ENCODE results near the gene INTS15.
A peak's percentile ranks its signal among the peaks of the same experiment; 100 is the strongest.
"Not testable (repeated sequence)": the region's sequence is repeated elsewhere in the genome, so short reads cannot be mapped to it uniquely, and the experiment has no call there.

The INTS15 gene

GRCh38 chr7:6616854-6617643, 27.2 kb downstream of the INTS15 start:
- DNase-seq (ENCODE audit: extremely low read depth in 1 of 2, low read depth in 1 of 2), result no peak

GRCh38 chr7:6618621-6619020, 28.8 kb downstream of the INTS15 start:
- no peak for DNase-seq (ENCODE audit: extremely low read depth in 1 of 2, low read depth in 1 of 2)

GRCh38 chr7:6619961-6620360, 30.1 kb downstream of the INTS15 start:
- no peak for DNase-seq (ENCODE audit: extremely low read depth in 1 of 2, low read depth in 1 of 2)

GRCh38 chr7:6621195-6622133, 31.6 kb downstream of the INTS15 start:
- no peak for DNase-seq (ENCODE audit: extremely low read depth in 1 of 2, low read depth in 1 of 2)

GRCh38 chr7:6622134-6622710, 32.4 kb downstream of the INTS15 start:
- no peak for DNase-seq (ENCODE audit: extremely low read depth in 1 of 2, low read depth in 1 of 2)

- DNase-seq (ENCODE audit: extremely low read depth in 1 of 2, low read depth in 1 of 2), result no peak
Measured at GRCh38 chr7:6623589-6624245, 33.9 kb downstream of the INTS15 start.

GRCh38 chr7:6624246-6624611, 34.4 kb downstream of the INTS15 start:
- DNase-seq (ENCODE audit: extremely low read depth in 1 of 2, low read depth in 1 of 2), result no peak

- no peak for DNase-seq (ENCODE audit: extremely low read depth in 1 of 2, low read depth in 1 of 2)
Measured at GRCh38 chr7:6628045-6628444, 38.2 kb downstream of the INTS15 start.

GRCh38 chr7:6630007-6630849, 40.4 kb downstream of the INTS15 start:
- DNase-seq (ENCODE audit: extremely low read depth in 1 of 2, low read depth in 1 of 2), result no peak

GRCh38 chr7:6631605-6632004, 41.8 kb downstream of the INTS15 start:
- DNase-seq (ENCODE audit: extremely low read depth in 1 of 2, low read depth in 1 of 2), result no peak

GRCh38 chr7:6634021-6634420, 44.2 kb downstream of the INTS15 start:
- DNase-seq (ENCODE audit: extremely low read depth in 1 of 2, low read depth in 1 of 2), result no peak

GRCh38 chr7:6634971-6635370, 45.1 kb downstream of the INTS15 start:
- not testable (repeated sequence) for DNase-seq (ENCODE audit: extremely low read depth in 1 of 2, low read depth in 1 of 2)

- DNase-seq (ENCODE audit: extremely low read depth in 1 of 2, low read depth in 1 of 2), result peak in 1 of 2 donors; percentile 46
Measured at GRCh38 chr7:6636741-6637543, 47.1 kb downstream of the INTS15 start, which contains the start of gene ZNF316. ZNF316 (plus strand) TSS chr7:6637318; CDS start chr7:6642410, 5,092 bp downstream.

GRCh38 chr7:6637544-6638229, 47.9 kb downstream of the INTS15 start:
- peak; percentile 15 to 42 for DNase-seq (ENCODE audit: extremely low read depth in 1 of 2, low read depth in 1 of 2)

GRCh38 chr7:6639032-6639431, 49.2 kb downstream of the INTS15 start:
- no peak for DNase-seq (ENCODE audit: extremely low read depth in 1 of 2, low read depth in 1 of 2)

GRCh38 chr7:6639627-6640026, 49.8 kb downstream of the INTS15 start:
- DNase-seq (ENCODE audit: extremely low read depth in 1 of 2, low read depth in 1 of 2), result no peak

GRCh38 chr7:6640246-6640721, 50.5 kb downstream of the INTS15 start:
- DNase-seq (ENCODE audit: extremely low read depth in 1 of 2, low read depth in 1 of 2), result no peak

GRCh38 chr7:6641305-6642035, 51.6 kb downstream of the INTS15 start:
- DNase-seq (ENCODE audit: extremely low read depth in 1 of 2, low read depth in 1 of 2), result no peak

Data from activated CD8-positive, alpha-beta memory T cell treated with anti-CD3 and anti-CD28 coated beads for 1 hour (primary cell).